Gastroesophageal sphincter (tissue), 4 donors: ENCODE data around the gene MT4. TPM values are rescaled to one million over a fixed set of nuclear protein-coding genes. Genes with fewer than 3 reads are reported as not detected.
"Not testable (repeated sequence)": the region's sequence is repeated elsewhere in the genome, so short reads cannot be mapped to it uniquely, and the experiment has no call there.

Experiments
- ATAC-seq: fragments of 150-250 bp; one replicate; pipeline ENCODE4 v1.9.1; 2016; ENCODE audit warnings: mild to moderate bottlenecking, moderate library complexity
- H3K27ac ChIP-seq, 4 donors: fragments of 200-600 bp; sonication (generic) in 3 of 4; 1 replicate in 3 of 4; 2 replicates in 1 of 4; pipeline ENCODE4 v1.5.1; 2016 to 2019
- H3K27me3 ChIP-seq: fragments of 200-600 bp; sonication (generic); one replicate; pipeline ENCODE4 v1.5.1; 2019
- H3K36me3 ChIP-seq, 2 donors: fragments of 200-600 bp; sonication (generic); one replicate each; pipeline ENCODE4 v1.5.1; 2019; ENCODE audit warnings: control low read depth in 1 of 2
- H3K4me1 ChIP-seq, 3 donors: fragments of 200-600 bp; sonication (generic); 1 replicate in 2 of 3; 2 replicates in 1 of 3; pipeline ENCODE4 v1.5.1; 2016 to 2019; ENCODE audit warnings: control low read depth in 2 of 3
- H3K4me3 ChIP-seq, 2 donors: fragments of 200-600 bp; sonication (generic); one replicate each; pipeline ENCODE4 v1.5.1; 2019; ENCODE audit warnings: mild to moderate bottlenecking in 1 of 2, moderate library complexity in 1 of 2
- H3K9me3 ChIP-seq, 3 donors: fragments of 200-600 bp; sonication (generic); one replicate each; pipeline ENCODE4 v1.5.1; 2017 to 2019; ENCODE audit warnings: control low read depth in 2 of 3
- EP300 ChIP-seq: sonication (generic); formaldehyde crosslinking; IDR thresholded peaks from one replicate; pipeline ENCODE4 v1.6.1; 2017; ENCODE audit warnings: antibody characterized with exemption, mild to moderate bottlenecking
- POLR2A ChIP-seq, 2 donors: fragments of 450-650 bp; IDR thresholded peaks; one replicate each; pipeline ENCODE4 v1.6.1; 2017; ENCODE audit warnings: antibody characterized with exemption in 2 of 2, mild to moderate bottlenecking in 2 of 2, moderate library complexity in 1 of 2
- POLR2AphosphoS5 ChIP-seq: sonication (generic); formaldehyde crosslinking; IDR thresholded peaks from one replicate; pipeline ENCODE4 v1.6.1; 2017; ENCODE audit warnings: antibody characterized with exemption
- WGBS, 2 donors: methylation state at CpG; one replicate each; pipeline ENCODE4 v1.1.5; 2018; ENCODE audit warnings: low coverage in 1 of 2; 5-methylcytosine and 5-hydroxymethylcytosine counted together
- total RNA-seq, 4 donors: library from RNA; depleted of rRNA; stranded (reverse); fragments of >200 nt; gene quantifications; one replicate each; pipeline ENCODE4 v1.1.0, GENCODE V29; 2016
- TF ChIP-seq, protein P1 (sequence below), 4 experiments: fragments of 200-600 bp in 2 of 4; fragments of 450-650 bp in 2 of 4; sonication (generic) in 1 of 4; IDR thresholded peaks; one replicate each; pipeline ENCODE4 v1.5.1; 2017 to 2019; ENCODE audit warnings: antibody characterized with exemption in 4 of 4, mild to moderate bottlenecking in 2 of 4, moderate library complexity in 2 of 4

MT4 gene
- total RNA-seq, 4 donors from 2014 or later: not detected

DNA sequence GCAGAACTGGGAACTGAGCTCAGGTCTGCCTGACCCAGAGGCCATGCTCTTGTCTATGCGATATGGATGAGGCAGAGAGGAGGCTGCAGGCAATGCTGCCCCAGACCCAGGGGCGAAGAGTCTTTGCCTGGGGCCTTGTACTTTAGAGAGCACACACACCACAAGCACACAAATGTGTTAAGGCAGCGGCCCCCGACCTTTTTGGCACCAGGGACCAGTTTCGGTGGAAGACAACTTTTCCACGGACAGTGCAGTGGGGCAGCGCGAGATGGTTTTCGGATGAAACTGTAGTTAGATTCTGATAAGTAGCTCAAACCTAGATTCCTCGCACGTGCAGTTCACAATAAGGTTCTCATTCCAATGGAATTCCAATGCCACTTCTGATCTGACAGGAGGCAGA, 6.7 kb downstream of the MT4 start:
- no peak overlapping the region for H3K27ac ChIP-seq
- WGBS, 2 donors: 77 to 100% methylated on average over 1 to 3 of the region's 11 CpGs
- ATAC-seq: no peak
- H3K27me3 ChIP-seq: peaks cover 12% of the 10 kb centered on the region
- no peak overlapping the region for H3K4me3 ChIP-seq
- no peaks in the 10 kb centered on the region for H3K4me1 ChIP-seq
- H3K9me3 ChIP-seq: no peaks in the 10 kb centered on the region
- H3K36me3 ChIP-seq: no peaks in the 10 kb centered on the region
- TF ChIP-seq, protein P1, sequence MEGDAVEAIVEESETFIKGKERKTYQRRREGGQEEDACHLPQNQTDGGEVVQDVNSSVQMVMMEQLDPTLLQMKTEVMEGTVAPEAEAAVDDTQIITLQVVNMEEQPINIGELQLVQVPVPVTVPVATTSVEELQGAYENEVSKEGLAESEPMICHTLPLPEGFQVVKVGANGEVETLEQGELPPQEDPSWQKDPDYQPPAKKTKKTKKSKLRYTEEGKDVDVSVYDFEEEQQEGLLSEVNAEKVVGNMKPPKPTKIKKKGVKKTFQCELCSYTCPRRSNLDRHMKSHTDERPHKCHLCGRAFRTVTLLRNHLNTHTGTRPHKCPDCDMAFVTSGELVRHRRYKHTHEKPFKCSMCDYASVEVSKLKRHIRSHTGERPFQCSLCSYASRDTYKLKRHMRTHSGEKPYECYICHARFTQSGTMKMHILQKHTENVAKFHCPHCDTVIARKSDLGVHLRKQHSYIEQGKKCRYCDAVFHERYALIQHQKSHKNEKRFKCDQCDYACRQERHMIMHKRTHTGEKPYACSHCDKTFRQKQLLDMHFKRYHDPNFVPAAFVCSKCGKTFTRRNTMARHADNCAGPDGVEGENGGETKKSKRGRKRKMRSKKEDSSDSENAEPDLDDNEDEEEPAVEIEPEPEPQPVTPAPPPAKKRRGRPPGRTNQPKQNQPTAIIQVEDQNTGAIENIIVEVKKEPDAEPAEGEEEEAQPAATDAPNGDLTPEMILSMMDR (IDR thresholded peaks at IDR 0.05): no peak
- no peak for TF ChIP-seq POLR2AphosphoS5
- no peak for TF ChIP-seq EP300
- TF ChIP-seq POLR2A (IDR thresholded peaks at IDR 0.05): no peak

DNA sequence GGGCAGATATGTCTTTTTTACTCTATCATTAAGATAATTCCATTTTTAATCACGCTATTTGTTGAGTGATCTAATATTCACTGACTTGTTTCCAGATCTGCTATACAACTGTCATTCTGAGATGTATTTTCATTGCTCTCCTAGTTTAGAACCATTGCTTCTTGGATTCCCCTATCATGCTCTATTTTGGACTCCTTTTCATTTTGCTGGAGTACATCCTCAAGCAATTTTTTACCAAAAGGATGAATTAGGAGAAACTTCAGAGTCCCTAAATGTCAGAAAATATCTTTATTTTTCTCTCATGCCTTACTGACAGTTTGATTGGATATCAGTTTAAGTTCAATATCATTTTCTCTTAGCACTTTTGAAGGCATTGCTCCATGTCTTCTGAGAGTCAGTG, 9.8 kb downstream of the MT4 start:
- Histone ChIP-seq H3K27me3 (no peaks in the 10 kb centered on the region), H3K4me3 (no peak overlapping the region), H3K9me3 (no peaks in the 10 kb centered on the region), H3K4me1 (no peaks in the 10 kb centered on the region), H3K36me3 (no peaks in the 10 kb centered on the region), H3K27ac (no peak overlapping the region)
- TF ChIP-seq EP300: no peak
- TF ChIP-seq, protein P1 (IDR thresholded peaks at IDR 0.05): no peak
- no peak for TF ChIP-seq POLR2AphosphoS5
- no peak for TF ChIP-seq POLR2A (IDR thresholded peaks at IDR 0.05)
- 69% methylated on average over 1 of the region's 1 CpG; no CpG with 5 or more reads in 1 of the 2 donors for WGBS, 2 donors
- no peak for ATAC-seq

DNA sequence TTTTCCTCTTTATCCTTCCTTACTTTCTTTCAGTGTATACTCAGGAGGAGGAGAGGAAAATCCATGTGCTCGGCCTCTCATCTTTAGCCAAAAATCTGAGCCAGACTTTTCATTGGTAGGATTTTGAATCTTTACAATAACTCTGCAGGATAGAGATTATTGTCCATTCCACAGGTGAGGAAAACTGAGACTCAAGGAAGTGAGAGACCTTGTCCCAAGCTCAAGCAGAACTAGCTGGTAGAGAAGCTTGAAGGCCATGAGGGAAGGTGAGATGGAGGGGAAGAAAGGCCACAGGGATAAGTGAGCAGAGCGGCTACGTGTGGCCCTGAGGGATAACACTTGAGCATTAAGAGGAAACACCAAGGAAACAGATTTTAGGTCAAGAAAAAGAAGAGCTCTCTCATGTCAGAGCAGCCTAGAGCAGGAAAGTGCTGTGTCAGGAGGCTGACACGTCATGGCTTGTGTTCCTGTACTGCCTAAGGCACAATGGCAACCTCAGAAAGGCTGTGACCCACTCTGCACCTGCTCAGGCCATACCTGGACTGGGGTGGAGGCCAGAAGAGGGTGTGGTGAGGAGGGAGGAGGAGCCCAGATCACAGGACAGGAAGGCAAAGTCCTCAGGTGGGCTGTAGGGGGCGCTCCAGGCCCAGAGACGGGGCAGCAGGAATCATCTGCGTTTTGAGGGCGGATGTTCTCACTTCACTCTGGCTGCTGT, 11.9 kb downstream of the MT4 start:
- Histone ChIP-seq H3K36me3 (no peaks in the 10 kb centered on the region), H3K4me3 (no peak overlapping the region), H3K4me1 (no peaks in the 10 kb centered on the region), H3K27me3 (no peaks in the 10 kb centered on the region), H3K9me3 (no peaks in the 10 kb centered on the region), H3K27ac (no peak overlapping the region)
- peak; percentile 76 for ATAC-seq
- no peak for TF ChIP-seq POLR2A (IDR thresholded peaks at IDR 0.05)
- no peak for TF ChIP-seq EP300
- TF ChIP-seq, protein P1 (IDR thresholded peaks at IDR 0.05): peak; percentile 59 to 83 (median 72)
- no peak for TF ChIP-seq POLR2AphosphoS5
- WGBS, 2 donors: 33 to 45% methylated on average over 5 to 8 of the region's 8 CpGs

DNA sequence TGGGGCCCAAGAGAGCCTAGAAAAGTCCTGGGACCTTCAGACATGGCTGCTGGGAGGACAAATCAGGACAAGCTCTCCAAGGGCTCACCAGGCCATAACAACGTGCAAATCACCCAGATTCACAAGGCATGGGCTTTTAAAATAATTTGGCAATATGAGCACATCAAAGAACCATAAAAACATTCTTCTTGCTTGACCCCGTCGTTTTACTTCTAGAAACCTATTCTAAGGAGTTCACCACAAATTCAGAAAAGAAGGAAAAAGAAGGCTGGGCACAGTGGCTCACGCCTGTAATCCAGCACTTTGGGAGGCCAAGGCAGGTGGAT, 12.4 kb downstream of the MT4 start:
- no peaks in the 10 kb centered on the region for H3K9me3 ChIP-seq
- H3K4me3 ChIP-seq: no peak overlapping the region
- TF ChIP-seq POLR2A (IDR thresholded peaks at IDR 0.05) (no peak), EP300 (no peak), POLR2AphosphoS5 (no peak)
- TF ChIP-seq, protein P1 (IDR thresholded peaks at IDR 0.05): no peak
- no peak overlapping the region for H3K27ac ChIP-seq
- H3K4me1 ChIP-seq: no peaks in the 10 kb centered on the region
- no peaks in the 10 kb centered on the region for H3K27me3 ChIP-seq
- H3K36me3 ChIP-seq: no peaks in the 10 kb centered on the region
- WGBS, 2 donors: 77 to 100% methylated on average over 1 to 4 of the region's 4 CpGs
- ATAC-seq: no peak

DNA sequence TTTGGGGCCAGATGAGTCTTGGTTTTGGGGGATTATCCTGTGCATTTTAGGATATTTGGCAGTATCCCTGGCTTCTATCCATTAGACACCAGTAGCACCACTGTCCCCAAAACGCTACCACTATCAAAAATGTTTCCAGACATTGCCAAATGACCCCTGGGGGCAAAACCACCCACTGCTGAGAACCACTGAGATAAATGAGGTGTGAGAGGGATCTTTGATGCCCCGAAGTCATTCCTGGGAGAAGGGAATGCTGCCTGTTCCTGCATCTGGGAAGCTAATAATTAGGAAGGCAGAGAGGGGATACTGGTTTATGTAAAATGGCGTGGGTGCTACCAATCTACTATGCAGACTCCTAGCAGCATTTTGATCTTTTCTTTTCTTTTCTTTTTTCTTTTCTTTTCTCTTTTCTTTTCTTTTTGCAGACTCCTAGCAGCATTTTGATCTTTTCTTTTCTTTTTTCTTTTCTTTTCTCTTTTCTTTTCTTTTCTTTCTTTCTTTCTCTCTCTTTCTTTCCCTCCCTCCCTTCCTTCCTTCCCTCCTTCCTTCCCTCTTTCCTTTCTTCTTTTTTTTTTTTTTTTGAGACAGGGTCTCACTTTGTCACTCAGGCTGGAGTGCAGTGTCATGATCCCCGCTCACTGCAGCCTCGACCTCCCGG, 15.6 kb downstream of the MT4 start:
- 60 to 70% methylated on average over 3 to 6 of the region's 6 CpGs for WGBS, 2 donors
- no peak for ATAC-seq
- Histone ChIP-seq H3K9me3 (no peaks in the 10 kb centered on the region), H3K36me3 (no peaks in the 10 kb centered on the region), H3K27me3 (peaks cover 14% of the 10 kb centered on the region), H3K4me3 (no peak overlapping the region), H3K4me1 (no peaks in the 10 kb centered on the region), H3K27ac (no peak overlapping the region)
- no peak for TF ChIP-seq POLR2A (IDR thresholded peaks at IDR 0.05)
- TF ChIP-seq, protein P1 (IDR thresholded peaks at IDR 0.05): no peak
- TF ChIP-seq POLR2AphosphoS5: no peak
- no peak for TF ChIP-seq EP300

DNA sequence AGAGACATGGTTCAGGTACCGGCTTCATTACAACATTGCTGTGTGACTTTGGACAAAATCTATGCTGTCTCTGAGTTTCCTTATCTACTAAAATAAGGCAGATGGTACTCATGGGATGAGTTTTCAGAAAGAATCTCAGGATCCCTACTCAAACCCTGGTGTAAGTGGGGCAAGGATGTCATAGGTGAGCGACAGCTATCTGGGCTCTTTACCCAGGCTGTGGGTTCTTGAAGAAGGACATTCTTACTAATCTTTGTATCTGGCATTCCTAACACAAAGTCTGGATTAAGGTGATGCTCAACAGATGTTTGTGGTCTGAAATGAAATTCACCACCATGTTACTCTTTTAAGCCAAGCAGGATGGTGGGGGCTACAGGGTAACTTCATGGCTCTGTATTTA, 18.0 kb downstream of the MT4 start:
- not testable (repeated sequence) for H3K27ac ChIP-seq, H3K36me3 ChIP-seq, H3K4me1 ChIP-seq, H3K9me3 ChIP-seq, ATAC-seq, H3K4me3 ChIP-seq
- H3K27me3 ChIP-seq: peaks cover 30% of the 10 kb centered on the region
- WGBS, 2 donors: 100% methylated on average over 1 of the region's 2 CpGs
